DND-41 (cell line): ENCODE results near the gene DHH.

Experiments
- ATAC-seq: fragments of 200-7000 bp; cut with Tn5 transposase; 3 replicates; pipeline ENCODE4 v1.9.1; 2021; ENCODE audit warnings: low read depth; ENCODE audit not compliant: insufficient read depth
- DNase-seq: peaks from one replicate; pipeline ENCODE4 v3.0.0-alpha.2; 2020
- H2AFZ ChIP-seq: 2 replicates; pipeline ENCODE4 v1.6.0; 2012; ENCODE audit warnings: low read depth, low read length
- H3K27ac ChIP-seq: 2 replicates; pipeline ENCODE4 v1.5.1; 2012; ENCODE audit warnings: low read length, inconsistent platforms
- H3K27me3 ChIP-seq: fragments of 200-600 bp; sonication (generic); 2 replicates; pipeline ENCODE4 v1.6.0; 2012; ENCODE audit warnings: low read length, mild to moderate bottlenecking, inconsistent platforms; ENCODE audit not compliant: insufficient read depth, poor library complexity
- H3K36me3 ChIP-seq: 2 replicates; pipeline ENCODE4 v1.5.1; 2012; ENCODE audit warnings: low read length, inconsistent platforms; ENCODE audit not compliant: insufficient read depth
- H3K4me1 ChIP-seq: 2 replicates; pipeline ENCODE4 v1.5.1; 2012; ENCODE audit warnings: mild to moderate bottlenecking, low read length; ENCODE audit not compliant: insufficient read depth
- H3K4me2 ChIP-seq: 2 replicates; pipeline ENCODE4 v1.6.0; 2012; ENCODE audit warnings: mild to moderate bottlenecking, moderate library complexity, low read length, inconsistent platforms; ENCODE audit not compliant: insufficient read depth
- H3K4me3 ChIP-seq, 2 experiments: fragments of 200-600 bp in 1 of 2; shearing (Covaris generic) in 1 of 2; 2 replicates each; pipeline ENCODE4 v1.5.1; 2012 to 2016; ENCODE audit warnings: inconsistent platforms in 2 of 2, low read length in 2 of 2, mild to moderate bottlenecking in 2 of 2, low read depth in 1 of 2, moderate library complexity in 1 of 2
- H3K79me2 ChIP-seq: 2 replicates; pipeline ENCODE4 v1.6.0; 2012; ENCODE audit warnings: low read length, inconsistent platforms; ENCODE audit not compliant: insufficient read depth
- H3K9ac ChIP-seq: 2 replicates; pipeline ENCODE4 v1.6.0; 2012; ENCODE audit warnings: low read depth, mild to moderate bottlenecking, inconsistent platforms, low read length, moderate library complexity
- H3K9me3 ChIP-seq: 2 replicates; pipeline ENCODE4 v1.5.1; 2012; ENCODE audit warnings: low read length, moderate library complexity, mild to moderate bottlenecking, inconsistent platforms; ENCODE audit not compliant: insufficient read depth, severe bottlenecking
- H4K20me1 ChIP-seq: 2 replicates; pipeline ENCODE4 v1.6.0; 2012; ENCODE audit warnings: low read length; ENCODE audit not compliant: insufficient read depth
- EZH2 ChIP-seq: IDR thresholded peaks from 3 replicates; pipeline ENCODE4 v1.6.1; 2012; ENCODE audit warnings: borderline replicate concordance, low read depth, mild to moderate bottlenecking, moderate library complexity, low read length, inconsistent platforms; ENCODE audit not compliant: severe bottlenecking
- TF ChIP-seq, protein P1 (sequence below): IDR thresholded peaks from 2 replicates; pipeline ENCODE4 v1.5.1; 2012; ENCODE audit warnings: borderline replicate concordance, low read length, moderate library complexity, mild to moderate bottlenecking; ENCODE audit not compliant: poor library complexity, severe bottlenecking; ENCODE audit errors: extremely low read depth

The DHH gene

DNA sequence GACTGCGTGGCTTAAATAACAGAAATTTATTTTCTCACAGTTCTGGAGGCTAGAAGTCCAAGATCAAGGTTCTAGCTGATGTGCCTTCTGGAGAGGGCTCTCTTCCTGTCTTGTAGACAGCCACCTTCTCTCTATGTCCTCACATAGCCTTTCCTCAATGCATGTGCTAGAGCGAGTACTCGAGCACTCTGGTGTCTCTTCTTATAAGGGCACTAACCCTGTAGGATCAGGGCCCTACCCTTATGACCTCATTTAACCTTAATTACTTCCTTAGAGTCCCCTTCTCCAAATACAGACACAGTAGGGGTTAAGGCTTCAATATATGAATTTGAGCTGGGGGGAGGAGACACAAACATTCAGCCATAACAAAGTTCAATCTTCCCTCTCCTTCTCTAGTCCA lies 10.2 kb downstream of the DHH start:
- Histone ChIP-seq H3K4me2 (no peak overlapping the region), H3K27ac (no peak overlapping the region), H3K27me3 (peaks cover 15% of the 10 kb centered on the region), H3K4me1 (peaks cover 22% of the 10 kb centered on the region), H3K79me2 (no peaks in the 10 kb centered on the region), H3K9ac (no peak overlapping the region), H3K9me3 (no peaks in the 10 kb centered on the region), H3K4me3 (no peak overlapping the region), H3K36me3 (no peaks in the 10 kb centered on the region), H4K20me1 (no peaks in the 10 kb centered on the region), H2AFZ (no peak overlapping the region)
- TF ChIP-seq, protein P1, sequence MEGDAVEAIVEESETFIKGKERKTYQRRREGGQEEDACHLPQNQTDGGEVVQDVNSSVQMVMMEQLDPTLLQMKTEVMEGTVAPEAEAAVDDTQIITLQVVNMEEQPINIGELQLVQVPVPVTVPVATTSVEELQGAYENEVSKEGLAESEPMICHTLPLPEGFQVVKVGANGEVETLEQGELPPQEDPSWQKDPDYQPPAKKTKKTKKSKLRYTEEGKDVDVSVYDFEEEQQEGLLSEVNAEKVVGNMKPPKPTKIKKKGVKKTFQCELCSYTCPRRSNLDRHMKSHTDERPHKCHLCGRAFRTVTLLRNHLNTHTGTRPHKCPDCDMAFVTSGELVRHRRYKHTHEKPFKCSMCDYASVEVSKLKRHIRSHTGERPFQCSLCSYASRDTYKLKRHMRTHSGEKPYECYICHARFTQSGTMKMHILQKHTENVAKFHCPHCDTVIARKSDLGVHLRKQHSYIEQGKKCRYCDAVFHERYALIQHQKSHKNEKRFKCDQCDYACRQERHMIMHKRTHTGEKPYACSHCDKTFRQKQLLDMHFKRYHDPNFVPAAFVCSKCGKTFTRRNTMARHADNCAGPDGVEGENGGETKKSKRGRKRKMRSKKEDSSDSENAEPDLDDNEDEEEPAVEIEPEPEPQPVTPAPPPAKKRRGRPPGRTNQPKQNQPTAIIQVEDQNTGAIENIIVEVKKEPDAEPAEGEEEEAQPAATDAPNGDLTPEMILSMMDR = no peak
- TF ChIP-seq EZH2 = no peak
- ATAC-seq = no peak
- no peak for DNase-seq

DNA sequence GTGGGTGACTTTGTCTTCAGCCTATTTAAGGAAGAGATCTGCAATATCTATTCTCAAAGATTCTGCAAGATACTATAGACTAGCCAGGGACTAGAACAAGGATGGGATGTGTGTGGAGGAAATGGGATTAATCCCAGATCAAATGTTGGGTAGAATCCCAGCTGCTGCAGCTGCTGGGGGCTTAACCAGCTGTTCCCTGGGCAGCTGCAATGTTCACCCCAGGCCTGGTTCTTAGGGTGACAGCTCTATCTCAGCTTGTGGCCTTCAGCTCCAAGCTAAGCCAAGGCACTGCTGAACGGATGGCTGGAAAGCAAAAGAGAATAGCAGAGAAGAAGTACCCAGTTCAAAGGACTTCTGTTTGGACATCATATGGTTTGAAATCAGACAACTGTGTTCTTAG lies 14.8 kb downstream of the DHH start:
- H3K27me3 ChIP-seq = peaks cover 4% of the 10 kb centered on the region
- no peak overlapping the region for H3K9ac ChIP-seq
- no peaks in the 10 kb centered on the region for H4K20me1 ChIP-seq
- no peak for ATAC-seq
- no peak overlapping the region for H2AFZ ChIP-seq
- H3K4me3 ChIP-seq = no peak overlapping the region
- no peaks in the 10 kb centered on the region for H3K9me3 ChIP-seq
- H3K79me2 ChIP-seq = no peaks in the 10 kb centered on the region
- TF ChIP-seq, protein P1 = no peak
- TF ChIP-seq EZH2 = no peak
- H3K36me3 ChIP-seq = no peaks in the 10 kb centered on the region
- no peak for DNase-seq
- no peak overlapping the region for H3K4me2 ChIP-seq
- no peaks in the 10 kb centered on the region for H3K4me1 ChIP-seq
- H3K27ac ChIP-seq = no peak overlapping the region

DNA sequence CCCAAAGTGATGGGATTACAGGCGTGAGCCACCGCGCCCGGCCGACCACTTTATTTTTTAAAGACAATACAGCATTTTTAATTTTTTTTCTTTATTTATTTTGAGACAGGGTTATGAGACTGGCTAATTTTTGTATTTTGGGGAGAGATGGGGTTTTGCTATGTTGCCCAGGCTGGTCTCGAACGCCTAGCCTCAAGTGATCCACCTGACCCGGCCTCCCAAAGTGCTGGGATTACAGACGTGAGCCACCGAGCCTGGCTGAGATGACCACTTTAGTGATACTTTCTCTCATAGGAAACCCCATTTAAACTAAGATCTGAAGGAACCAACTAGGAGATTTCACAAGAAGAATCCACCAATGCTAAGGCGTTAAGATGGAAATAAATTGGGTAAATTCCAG lies 23.6 kb downstream of the DHH start:
- no peak for TF ChIP-seq EZH2
- TF ChIP-seq, protein P1 = no peak
- no peak overlapping the region for H3K27ac ChIP-seq
- no peak overlapping the region for H3K4me3 ChIP-seq
- H3K4me2 ChIP-seq = no peak overlapping the region
- ATAC-seq (no peak), DNase-seq (no peak)
- peaks cover 20% of the 10 kb centered on the region for H3K4me1 ChIP-seq
- H3K9ac ChIP-seq = no peak overlapping the region
- no peaks in the 10 kb centered on the region for H3K9me3 ChIP-seq
- H3K79me2 ChIP-seq = peaks cover 13% of the 10 kb centered on the region; the same call in 1 of the 2 replicates
- H2AFZ ChIP-seq = peak overlapping the region; percentile 36; the same call in 1 of the 2 replicates
- no peaks in the 10 kb centered on the region for H3K27me3 ChIP-seq
- peaks cover 6% of the 10 kb centered on the region for H3K36me3 ChIP-seq
- H4K20me1 ChIP-seq = no peaks in the 10 kb centered on the region
